ENCODE data around the gene SIDT2.

The SIDT2 gene

DNA sequence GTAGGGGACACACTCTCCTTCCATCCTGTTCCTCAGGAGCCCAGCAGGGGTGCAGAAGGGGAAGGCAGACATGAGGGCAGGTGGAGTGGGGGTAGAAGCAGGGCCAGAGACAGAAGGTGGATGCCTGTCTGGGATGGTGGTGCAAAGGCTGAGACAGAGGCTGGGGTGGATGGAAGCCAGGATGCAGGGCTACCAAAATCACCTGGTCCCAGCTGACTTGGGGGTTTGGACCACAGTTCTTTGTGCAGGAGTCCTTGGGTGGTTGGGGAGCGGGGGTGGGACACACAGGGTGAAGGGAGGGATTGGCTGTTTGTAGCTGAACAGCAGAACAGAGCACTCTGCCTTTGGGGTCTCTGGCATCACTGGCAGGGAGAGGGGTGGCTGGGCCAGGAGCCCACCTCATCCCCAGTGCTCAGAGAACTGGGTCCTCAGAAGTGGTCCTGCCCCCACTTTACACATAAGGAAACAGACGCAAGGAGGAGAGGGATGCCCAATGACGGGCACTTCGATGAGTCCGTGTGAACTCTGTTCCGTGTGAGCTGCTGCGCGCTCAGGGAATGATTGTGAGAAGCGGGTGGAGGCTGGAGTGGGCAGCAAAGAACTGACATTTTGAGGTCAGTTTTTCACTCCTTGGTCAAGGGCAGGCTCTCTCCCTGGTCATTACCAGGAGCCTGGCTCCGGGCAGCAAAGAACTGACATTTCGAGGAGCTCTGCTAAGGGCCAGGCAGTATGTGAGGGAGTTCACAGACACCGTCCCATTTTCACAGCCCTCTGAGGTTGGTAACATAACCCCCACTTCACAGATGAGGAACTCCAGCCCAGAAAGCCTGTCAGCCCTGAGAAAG is 22.5 kb downstream of the SIDT2 start:
- TF ChIP-seq, protein P1, sequence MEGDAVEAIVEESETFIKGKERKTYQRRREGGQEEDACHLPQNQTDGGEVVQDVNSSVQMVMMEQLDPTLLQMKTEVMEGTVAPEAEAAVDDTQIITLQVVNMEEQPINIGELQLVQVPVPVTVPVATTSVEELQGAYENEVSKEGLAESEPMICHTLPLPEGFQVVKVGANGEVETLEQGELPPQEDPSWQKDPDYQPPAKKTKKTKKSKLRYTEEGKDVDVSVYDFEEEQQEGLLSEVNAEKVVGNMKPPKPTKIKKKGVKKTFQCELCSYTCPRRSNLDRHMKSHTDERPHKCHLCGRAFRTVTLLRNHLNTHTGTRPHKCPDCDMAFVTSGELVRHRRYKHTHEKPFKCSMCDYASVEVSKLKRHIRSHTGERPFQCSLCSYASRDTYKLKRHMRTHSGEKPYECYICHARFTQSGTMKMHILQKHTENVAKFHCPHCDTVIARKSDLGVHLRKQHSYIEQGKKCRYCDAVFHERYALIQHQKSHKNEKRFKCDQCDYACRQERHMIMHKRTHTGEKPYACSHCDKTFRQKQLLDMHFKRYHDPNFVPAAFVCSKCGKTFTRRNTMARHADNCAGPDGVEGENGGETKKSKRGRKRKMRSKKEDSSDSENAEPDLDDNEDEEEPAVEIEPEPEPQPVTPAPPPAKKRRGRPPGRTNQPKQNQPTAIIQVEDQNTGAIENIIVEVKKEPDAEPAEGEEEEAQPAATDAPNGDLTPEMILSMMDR (IDR thresholded peaks at IDR 0.05; ENCODE audit: unreplicated experiment in 3 of 3) = no peak

DNA sequence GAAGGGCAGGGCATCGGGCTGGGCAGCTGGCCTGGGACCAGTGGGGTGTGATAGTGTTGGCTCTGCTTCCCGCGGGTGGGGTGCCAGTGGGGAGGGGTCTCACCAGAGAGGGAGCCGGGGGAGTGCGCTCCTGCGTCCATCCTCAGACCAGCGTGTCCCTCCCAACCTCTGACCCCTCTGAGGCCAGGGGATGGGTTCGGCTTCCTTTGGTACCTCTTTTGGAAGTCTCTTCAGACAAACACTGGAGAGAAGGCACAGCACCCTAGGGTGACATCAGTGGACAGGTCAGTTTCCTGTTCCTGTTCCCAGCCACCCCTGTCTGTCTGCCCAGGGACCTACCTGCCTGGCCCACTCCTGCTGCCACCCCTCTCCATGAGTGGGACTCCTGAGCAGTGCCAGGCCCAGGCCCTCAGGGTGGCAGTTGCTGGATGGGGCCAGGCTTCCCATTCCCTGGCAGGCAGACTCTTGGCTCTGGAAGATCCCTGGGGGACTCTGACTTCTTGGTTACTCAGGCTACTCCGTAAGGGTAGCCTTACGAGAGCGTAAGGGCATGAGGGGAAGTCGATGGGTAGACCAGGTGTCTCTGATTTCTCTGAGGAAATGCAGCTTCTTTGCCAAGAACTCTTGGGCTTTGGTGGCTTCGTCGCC is 23.2 kb downstream of the SIDT2 start:
- H3K36me3 Mint-ChIP-seq (ENCODE audit: low read depth) = peaks cover 31% of the 10 kb centered on the region
- H3K27me3 Mint-ChIP-seq (ENCODE audit: low read depth) = no peaks in the 10 kb centered on the region
- peak overlapping the region in 1 of 3 experiments; percentile 68 for H3K4me3 Mint-ChIP-seq
- TF ChIP-seq, protein P1 (IDR thresholded peaks at IDR 0.05; ENCODE audit: unreplicated experiment in 3 of 3) = no peak
- no peaks in the 10 kb centered on the region for H3K9me3 Mint-ChIP-seq
- peak overlapping the region in 1 of 3 experiments; percentile 96 for H3K27ac Mint-ChIP-seq
- H3K4me1 Mint-ChIP-seq = peaks cover 59% of the 10 kb centered on the region

More for the DNA sequence above, 22.5 kb downstream of the SIDT2 start:
- Mint-ChIP-seq H3K9me3 (no peaks in the 10 kb centered on the region), H3K4me1 (peaks cover 59% of the 10 kb centered on the region), H3K27me3 (ENCODE audit: low read depth) (no peaks in the 10 kb centered on the region), H3K27ac (peak overlapping the region in 2 of 3 experiments; percentile 80 to 96), H3K36me3 (ENCODE audit: low read depth) (peaks cover 29% of the 10 kb centered on the region), H3K4me3 (peak overlapping the region; percentile 55 to 89 (median 89))

DNA sequence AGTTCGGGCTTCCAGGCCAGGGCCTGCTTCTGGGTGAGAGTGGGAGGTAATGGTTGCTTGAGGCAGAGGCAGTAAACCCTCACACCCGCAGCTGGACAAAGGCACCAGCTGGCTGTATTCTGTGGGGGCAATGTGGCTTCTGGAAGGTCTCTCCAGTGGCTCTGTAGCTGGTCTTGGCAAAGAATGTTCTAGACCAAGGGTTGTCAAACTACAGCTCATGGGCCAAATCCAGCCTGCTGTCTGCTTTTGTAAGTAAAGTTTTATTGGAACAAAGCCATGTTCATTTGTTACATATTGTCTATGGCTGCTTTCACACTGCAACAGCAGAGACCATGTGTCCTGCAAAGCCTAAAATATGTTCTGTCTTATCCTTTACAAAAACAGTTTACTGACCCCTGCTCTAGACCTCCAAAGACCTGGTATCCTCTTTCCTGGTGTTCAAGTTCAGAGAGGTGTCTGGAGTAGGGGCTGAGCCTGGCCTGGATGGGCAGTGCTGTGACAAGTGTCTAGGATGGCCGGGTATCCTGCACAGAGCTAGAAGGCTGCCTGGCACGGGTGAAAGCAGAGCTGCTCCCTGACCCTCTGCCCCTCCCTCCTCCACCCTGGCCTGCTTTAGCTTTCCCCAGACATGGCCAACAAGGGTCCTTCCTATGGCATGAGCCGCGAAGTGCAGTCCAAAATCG is 24.0 kb downstream of the SIDT2 start:
- Mint-ChIP-seq H3K4me1 (peaks cover 55% of the 10 kb centered on the region), H3K9me3 (no peaks in the 10 kb centered on the region), H3K27ac (peak overlapping the region in 2 of 3 experiments; percentile 48 to 64), H3K36me3 (ENCODE audit: low read depth) (peaks cover 28% of the 10 kb centered on the region), H3K4me3 (peak overlapping the region in 2 of 3 experiments; percentile 51 to 68), H3K27me3 (ENCODE audit: low read depth) (no peaks in the 10 kb centered on the region)
- TF ChIP-seq, protein P1 (IDR thresholded peaks at IDR 0.05; ENCODE audit: unreplicated experiment in 3 of 3) = no peak

DNA sequence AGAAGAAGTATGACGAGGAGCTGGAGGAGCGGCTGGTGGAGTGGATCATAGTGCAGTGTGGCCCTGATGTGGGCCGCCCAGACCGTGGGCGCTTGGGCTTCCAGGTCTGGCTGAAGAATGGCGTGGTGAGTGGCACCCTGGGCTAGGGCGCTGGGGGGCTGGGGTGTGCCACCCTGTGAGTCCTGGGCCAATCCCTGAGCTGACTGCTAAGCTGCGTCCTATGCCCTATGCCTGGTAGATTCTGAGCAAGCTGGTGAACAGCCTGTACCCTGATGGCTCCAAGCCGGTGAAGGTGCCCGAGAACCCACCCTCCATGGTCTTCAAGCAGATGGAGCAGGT is 24.5 kb downstream of the SIDT2 start:
- Mint-ChIP-seq H3K4me1 (peaks cover 50% of the 10 kb centered on the region), H3K9me3 (no peaks in the 10 kb centered on the region), H3K27me3 (ENCODE audit: low read depth) (no peaks in the 10 kb centered on the region), H3K4me3 (no peak overlapping the region), H3K27ac (peak overlapping the region in 1 of 3 experiments; percentile 68), H3K36me3 (ENCODE audit: low read depth) (peaks cover 26% of the 10 kb centered on the region)
- TF ChIP-seq, protein P1 (IDR thresholded peaks at IDR 0.05; ENCODE audit: unreplicated experiment in 3 of 3) = no peak

DNA sequence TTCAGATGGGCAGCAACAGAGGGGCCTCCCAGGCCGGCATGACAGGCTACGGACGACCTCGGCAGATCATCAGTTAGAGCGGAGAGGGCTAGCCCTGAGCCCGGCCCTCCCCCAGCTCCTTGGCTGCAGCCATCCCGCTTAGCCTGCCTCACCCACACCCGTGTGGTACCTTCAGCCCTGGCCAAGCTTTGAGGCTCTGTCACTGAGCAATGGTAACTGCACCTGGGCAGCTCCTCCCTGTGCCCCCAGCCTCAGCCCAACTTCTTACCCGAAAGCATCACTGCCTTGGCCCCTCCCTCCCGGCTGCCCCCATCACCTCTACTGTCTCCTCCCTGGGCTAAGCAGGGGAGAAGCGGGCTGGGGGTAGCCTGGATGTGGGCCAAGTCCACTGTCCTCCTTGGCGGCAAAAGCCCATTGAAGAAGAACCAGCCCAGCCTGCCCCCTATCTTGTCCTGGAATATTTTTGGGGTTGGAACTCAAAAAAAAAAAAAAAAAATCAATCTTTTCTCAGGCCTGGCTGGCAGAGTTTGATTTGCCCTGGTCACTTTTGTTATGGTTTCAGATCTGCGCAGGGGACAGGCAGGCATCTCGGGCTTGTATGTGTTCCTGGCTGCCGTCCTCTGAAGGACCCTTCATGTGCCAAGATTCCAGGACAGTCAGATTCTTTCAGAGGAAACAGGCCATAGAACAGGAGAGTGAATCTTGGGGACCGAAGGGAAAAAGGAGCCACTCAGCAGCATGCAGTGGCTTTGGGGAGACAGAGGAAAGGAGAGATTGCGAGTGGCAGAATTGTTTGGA is 25.9 kb downstream of the SIDT2 start:
- peaks cover 38% of the 10 kb centered on the region for H3K4me1 Mint-ChIP-seq

More for the DNA sequence above, 25.9 kb downstream of the SIDT2 start:
- TF ChIP-seq, protein P1 (IDR thresholded peaks at IDR 0.05; ENCODE audit: unreplicated experiment in 3 of 3) = no peak
- no peaks in the 10 kb centered on the region for H3K9me3 Mint-ChIP-seq
- H3K4me3 Mint-ChIP-seq = no peak overlapping the region
- peaks cover 26% of the 10 kb centered on the region for H3K36me3 Mint-ChIP-seq (ENCODE audit: low read depth)
- no peaks in the 10 kb centered on the region for H3K27me3 Mint-ChIP-seq (ENCODE audit: low read depth)
- peak overlapping the region; percentile 46 to 86 (median 68) for H3K27ac Mint-ChIP-seq
